Liver (tissue), 9 donors: Measurements from ENCODE around the gene GTSE1. TPM values are rescaled to one million over a fixed set of nuclear protein-coding genes. Genes with fewer than 3 reads are reported as not detected.
A peak's percentile ranks its signal among the peaks of the same experiment; 100 is the strongest.

Experiments
- DNase-seq: peaks from one replicate; pipeline ENCODE4 v3.0.0-alpha.2; 2017; ENCODE audit warnings: low spot score
- H3K27ac ChIP-seq, 2 donors: one replicate each; pipeline ENCODE4 v1.7.0; 2013; ENCODE audit warnings: inconsistent platforms in 2 of 2, low read length in 2 of 2, control low read depth in 1 of 2, low read depth in 1 of 2, mild to moderate bottlenecking in 1 of 2
- H3K27me3 ChIP-seq, 4 donors: one replicate each; pipeline versions ENCODE4 v1.6.1 to v1.7.0; 2013; ENCODE audit warnings: low read length in 3 of 4, inconsistent platforms in 1 of 4, mild to moderate bottlenecking in 1 of 4, moderate library complexity in 1 of 4; ENCODE audit not compliant: control insufficient read depth in 4 of 4, insufficient read depth in 4 of 4
- H3K36me3 ChIP-seq, 4 donors: one replicate each; pipeline versions ENCODE4 v1.6.1 to v1.7.0; 2013; ENCODE audit warnings: low read length in 3 of 4, mild to moderate bottlenecking in 3 of 4, low read depth in 1 of 4, moderate library complexity in 1 of 4; ENCODE audit not compliant: control insufficient read depth in 4 of 4, insufficient read depth in 3 of 4
- H3K4me1 ChIP-seq, 4 donors: one replicate each; pipeline versions ENCODE4 v1.6.1 to v1.7.0; 2013; ENCODE audit warnings: low read length in 3 of 4, mild to moderate bottlenecking in 3 of 4, moderate library complexity in 1 of 4; ENCODE audit not compliant: control insufficient read depth in 4 of 4, insufficient read depth in 4 of 4
- H3K4me3 ChIP-seq, 3 donors: one replicate each; pipeline versions ENCODE4 v1.6.1 to v1.7.0; 2013; ENCODE audit warnings: low read length in 3 of 3, control low read depth in 1 of 3, low read depth in 1 of 3, mild to moderate bottlenecking in 1 of 3
- H3K9ac ChIP-seq, 2 donors: one replicate each; pipeline ENCODE4 v1.7.0; 2013; ENCODE audit warnings: low read length in 2 of 2, mild to moderate bottlenecking in 2 of 2, moderate library complexity in 2 of 2, control low read depth in 1 of 2, low read depth in 1 of 2
- H3K9me3 ChIP-seq, 4 donors: one replicate each; pipeline versions ENCODE4 v1.6.1 to v1.7.0; 2013; ENCODE audit warnings: low read length in 3 of 4; ENCODE audit not compliant: control insufficient read depth in 4 of 4
- ATF3 ChIP-seq: IDR thresholded peaks from 2 replicates; pipeline ENCODE4 v1.6.1; 2016; ENCODE audit warnings: antibody characterized with exemption
- CTCF ChIP-seq: fragments of 150-350 bp; IDR thresholded peaks from 2 replicates; pipeline ENCODE4 v1.5.1; 2017; ENCODE audit warnings: improper control_type of control experiment, low read depth, low read length; ENCODE audit not compliant: missing input control
- EGR1 ChIP-seq, 2 donors: IDR thresholded peaks; 2 replicates each; pipeline ENCODE4 v1.6.1; 2016 to 2018; ENCODE audit warnings: antibody characterized with exemption in 2 of 2, low read depth in 2 of 2
- FOXA1 ChIP-seq: IDR thresholded peaks from 2 replicates; pipeline ENCODE4 v1.6.1; 2016; ENCODE audit warnings: antibody characterized with exemption
- FOXA2 ChIP-seq: IDR thresholded peaks from 2 replicates; pipeline ENCODE4 v1.6.1; 2016; ENCODE audit warnings: antibody characterized with exemption
- GABPA ChIP-seq, 2 donors: IDR thresholded peaks in 1 of 2; conservative IDR thresholded peaks in 1 of 2; 2 replicates each; pipeline ENCODE4 v1.6.1; 2016; ENCODE audit warnings: antibody characterized with exemption in 2 of 2, mild to moderate bottlenecking in 1 of 2, moderate library complexity in 1 of 2
- HNF4A ChIP-seq, 2 donors: conservative IDR thresholded peaks; 2 replicates each; pipeline ENCODE4 v1.6.1; 2016; ENCODE audit warnings: antibody characterized with exemption in 2 of 2, mild to moderate bottlenecking in 2 of 2
- JUND ChIP-seq, 2 donors: IDR thresholded peaks; 2 replicates each; pipeline ENCODE4 v1.6.1; 2016; ENCODE audit warnings: antibody characterized with exemption in 2 of 2
- MAX ChIP-seq: IDR thresholded peaks from 2 replicates; pipeline ENCODE4 v1.6.1; 2016; ENCODE audit warnings: antibody characterized with exemption
- NR2F2 ChIP-seq: IDR thresholded peaks from 2 replicates; pipeline ENCODE4 v1.6.1; 2016; ENCODE audit warnings: antibody characterized with exemption
- RAD21 ChIP-seq, 2 donors: IDR thresholded peaks; 2 replicates each; pipeline ENCODE4 v1.6.1; 2016; ENCODE audit warnings: antibody characterized with exemption in 2 of 2, mild to moderate bottlenecking in 2 of 2
- REST ChIP-seq: IDR thresholded peaks from 2 replicates; pipeline ENCODE4 v1.6.1; 2016; ENCODE audit warnings: antibody characterized with exemption, mild to moderate bottlenecking
- RXRA ChIP-seq, 2 donors: IDR thresholded peaks; 2 replicates each; pipeline ENCODE4 v1.6.1; 2017 to 2018; ENCODE audit warnings: antibody characterized with exemption in 2 of 2, mild to moderate bottlenecking in 1 of 2
- SP1 ChIP-seq: IDR thresholded peaks from 2 replicates; pipeline ENCODE4 v1.6.1; 2018; ENCODE audit warnings: antibody characterized with exemption, mild to moderate bottlenecking
- TAF1 ChIP-seq: conservative IDR thresholded peaks from 2 replicates; pipeline ENCODE4 v1.6.1; 2016; ENCODE audit warnings: antibody characterized with exemption, mild to moderate bottlenecking
- YY1 ChIP-seq: IDR thresholded peaks from 2 replicates; pipeline ENCODE4 v1.6.1; 2016; ENCODE audit warnings: antibody characterized with exemption, mild to moderate bottlenecking
- WGBS: extraction: QIAGEN DNeasy Blood & Tissue Kit; methylation state at CpG from one replicate; pipeline ENCODE4 v1.1.7; 2013; 5-methylcytosine and 5-hydroxymethylcytosine counted together
- polyA plus RNA-seq, 2 donors: library from polyadenylated mRNA; stranded (reverse) in 1 of 2; unstranded in 1 of 2; fragments of 200-250 nt in 1 of 2; fragments of >200 nt in 1 of 2; fragmentation: Nextera tagmentation in 1 of 2; extraction: Ambion mirVana in 1 of 2; gene quantifications; one replicate each; pipeline versions ENCODE4 v1.2.1 to v1.2.3, GENCODE V29; 2013 to 2015
- total RNA-seq, 2 donors: library from RNA; depleted of rRNA; stranded (reverse); fragments of >200 nt; gene quantifications; one replicate each; pipeline ENCODE4 v1.2.3, GENCODE V29; 2014
- donor health status: healthy.
- donor health status: healthy.
- donor health status: healthy.
- donor health status: healthy.
- donor health status: healthy.

Gene GTSE1
- total and polyA plus RNA-seq, 4 donors: 0.17 to 13.9 (median 0.85) TPM

GRCh38 chr22:46331496-46331895 lies 34.8 kb downstream of the GTSE1 start:
- Histone ChIP-seq H3K9ac (no peak overlapping the region), H3K27me3 (no peaks in the 10 kb centered on the region), H3K4me3 (no peak overlapping the region), H3K27ac (no peak overlapping the region), H3K9me3 (no peaks in the 10 kb centered on the region), H3K36me3 (no peaks in the 10 kb centered on the region), H3K4me1 (peaks cover 0 to 3% (median under 1%) of the 10 kb centered on the region in 4 donors)
- DNase-seq: no peak
- WGBS: 98% methylated on average over 23 of the region's 23 CpGs
- TF ChIP-seq GABPA (IDR thresholded peaks at IDR 0.05 in 1 of 2, conservative IDR thresholded peaks at IDR 0.05 in 1 of 2): no peak

GRCh38 chr22:46335201-46336118 lies 38.8 kb downstream of the GTSE1 start, which contains the start of gene TRMU:
Gene TRMU (plus strand): TSS chr22:46335714. CDS start chr22:46335765, 51 bp downstream.
- Histone ChIP-seq H3K4me1 (peaks cover 0 to 20% (median 10%) of the 10 kb centered on the region in 4 donors), H3K9ac (peak within 1 kb of the TSS; percentile 10 to 87), H3K9me3 (no peaks in the 10 kb centered on the region), H3K27me3 (no peaks in the 10 kb centered on the region), H3K36me3 (peaks cover 0 to 17% (median 15%) of the 10 kb centered on the region in 4 donors), H3K27ac (peak within 1 kb of the TSS; percentile 74 to 87), H3K4me3 (peak within 1 kb of the TSS; percentile 68 to 93 (median 89))
- TF ChIP-seq SP1: no peak
- TF ChIP-seq GABPA (IDR thresholded peaks at IDR 0.05 in 1 of 2, conservative IDR thresholded peaks at IDR 0.05 in 1 of 2): peak; percentile 74 to 94
- TF ChIP-seq NR2F2: no peak
- no peak for TF ChIP-seq CTCF
- no peak for TF ChIP-seq FOXA1
- TF ChIP-seq REST: peak; percentile 35
- TF ChIP-seq YY1: peak; percentile 49
- TF ChIP-seq TAF1: peak; percentile 19
- TF ChIP-seq FOXA2: no peak
- TF ChIP-seq RAD21 (IDR thresholded peaks at IDR 0.05): no peak
- no peak for TF ChIP-seq HNF4A (conservative IDR thresholded peaks at IDR 0.05)
- TF ChIP-seq RXRA (IDR thresholded peaks at IDR 0.05): no peak
- no peak for TF ChIP-seq EGR1 (IDR thresholded peaks at IDR 0.05; ENCODE audit: low read depth in 2 of 2)
- no peak for TF ChIP-seq ATF3
- no peak for TF ChIP-seq JUND (IDR thresholded peaks at IDR 0.05)
- no peak for TF ChIP-seq MAX
- DNase-seq: peak; percentile 85
- 2% methylated on average over 93 of the region's 93 CpGs for WGBS
